K562 (cell line): ENCODE results near the gene KIF25. TPM values are rescaled to one million over a fixed set of nuclear protein-coding genes. Genes with fewer than 3 reads are reported as not detected.

Source experiments
- ATAC-seq: fragments of 200-7000 bp; cut with Tn5 transposase; 3 replicates; pipeline ENCODE4 v1.9.1; 2020; ENCODE audit warnings: moderate library complexity
- BruUV-seq: library from RNA; stranded (reverse); fragments of 400-500 nt; replicated peaks from 2 replicates; lab custom pipeline; 2021; lab: Mats Ljungman, UMichigan
- CTCF ChIA-PET: fragments of 300-600 bp; formaldehyde crosslinking; extraction: SDS; loops from one replicate; lab custom pipeline; 2021; ENCODE audit warnings: low intra/inter-chr PET ratio; lab: Yijun Ruan, JAX
- POLR2A ChIA-PET: fragments of 300-600, 350-650 bp; sonication (Branson Sonifier 250); formaldehyde crosslinking; extraction: SDS; loops from one replicate; lab custom pipeline; 2021; ENCODE audit warnings: antibody characterized with exemption, inconsistent platforms; lab: Yijun Ruan, JAX
- DNase-seq, 4 experiments: peaks; one replicate each; pipeline versions ENCODE4 v3.0.0 to v3.0.0-alpha.2; 2011 to 2018; ENCODE audit warnings: low spot score in 3 of 4, mixed read lengths in 3 of 4; ENCODE audit errors: extremely low read depth in 1 of 4
- FAIRE-seq: peaks from 2 replicates; lab custom pipeline; 2011; peaks lifted over from hg19 to GRCh38; lab: Jason Lieb, UNC
- H2AFZ ChIP-seq: 2 replicates; pipeline ENCODE4 v1.6.0; 2011; ENCODE audit warnings: low read depth, low read length, control low read depth, inconsistent platforms
- H3K27ac ChIP-seq: fragments of 200-600 bp; 3 replicates; pipeline ENCODE4 v1.8.0; 2011; ENCODE audit warnings: low read depth, mild to moderate bottlenecking, control low read depth, inconsistent platforms, low read length, moderate library complexity, mixed read lengths; ENCODE audit errors: extremely low read depth
- H3K27me3 ChIP-seq, 2 experiments: fragments of 300-600 bp in 1 of 2; 2 replicates in 1 of 2; 3 replicates in 1 of 2; pipeline versions ENCODE4 v1.6.0 to v1.8.0; 2011; ENCODE audit warnings: inconsistent platforms in 2 of 2, low read length in 2 of 2, mild to moderate bottlenecking in 1 of 2, mixed read lengths in 1 of 2, moderate library complexity in 1 of 2; ENCODE audit not compliant: control insufficient read depth in 2 of 2, insufficient read depth in 2 of 2
- H3K36me3 ChIP-seq: fragments of 300-600 bp; 3 replicates; pipeline ENCODE4 v1.8.0; 2011; ENCODE audit warnings: mild to moderate bottlenecking, low read length, inconsistent platforms; ENCODE audit not compliant: control insufficient read depth, insufficient read depth
- H3K4me1 ChIP-seq, 2 experiments: fragments of 200-600 bp in 1 of 2; replicated peaks in 1 of 2; 2 replicates in 1 of 2; 3 replicates in 1 of 2; pipeline versions ENCODE4 v1.5.1 to v1.8.0; 2011; ENCODE audit warnings: inconsistent platforms in 2 of 2, low read length in 2 of 2, mild to moderate bottlenecking in 1 of 2, mixed read lengths in 1 of 2, moderate library complexity in 1 of 2; ENCODE audit not compliant: control insufficient read depth in 2 of 2, insufficient read depth in 2 of 2
- H3K4me2 ChIP-seq: 2 replicates; pipeline ENCODE4 v1.6.1; 2011; ENCODE audit warnings: low read length, control low read depth, inconsistent platforms, mixed read lengths; ENCODE audit not compliant: insufficient read depth
- H3K4me3 ChIP-seq: fragments of 200-600 bp; sonication (generic), shearing (Covaris generic); 2 replicates; pipeline ENCODE4 v1.5.1; 2016; ENCODE audit warnings: control low read depth, inconsistent platforms
- H3K79me2 ChIP-seq: fragments of 200-600 bp; 3 replicates; pipeline ENCODE4 v1.8.0; 2011; ENCODE audit warnings: low read length, inconsistent platforms; ENCODE audit not compliant: control insufficient read depth, insufficient read depth
- H3K9ac ChIP-seq, 2 experiments: 2 replicates each; pipeline versions ENCODE4 v1.6.0 to v1.6.1; 2011; ENCODE audit warnings: low read depth in 2 of 2, low read length in 2 of 2, control low read depth in 1 of 2, inconsistent platforms in 1 of 2, mild to moderate bottlenecking in 1 of 2, mixed read lengths in 1 of 2; ENCODE audit not compliant: insufficient read depth in 1 of 2
- H3K9me1 ChIP-seq: one replicate; pipeline ENCODE4 v1.6.0; 2011; ENCODE audit warnings: inconsistent platforms, mild to moderate bottlenecking, low read length, moderate library complexity; ENCODE audit not compliant: control insufficient read depth, insufficient read depth
- H3K9me3 ChIP-seq: replicated peaks from 2 replicates; pipeline ENCODE4 v1.5.1; 2011; ENCODE audit warnings: low read depth, low read length, inconsistent platforms; ENCODE audit not compliant: control insufficient read depth, insufficient read depth
- H4K20me1 ChIP-seq: replicated peaks from 2 replicates; pipeline ENCODE4 v1.6.1; 2011; ENCODE audit warnings: low read length, inconsistent platforms, mixed read lengths; ENCODE audit not compliant: control insufficient read depth, insufficient read depth
- MAZ ChIP-seq, 2 experiments: fragments of 450-650 bp in 1 of 2; sonication (generic) in 1 of 2; formaldehyde crosslinking; IDR thresholded peaks in 1 of 2; conservative IDR thresholded peaks in 1 of 2; 2 replicates each; pipeline versions ENCODE4 v1.4.0 to v1.5.0; 2020; ENCODE audit warnings: mild to moderate bottlenecking in 1 of 2, missing genetic modification reagents in 1 of 2
- MTA1 ChIP-seq: fragments of 450-650 bp; IDR thresholded peaks from 2 replicates; pipeline ENCODE4 v1.6.1; 2017; ENCODE audit warnings: borderline replicate concordance
- STAG1 ChIP-seq: sonication (generic); formaldehyde crosslinking; IDR thresholded peaks from 2 replicates; pipeline ENCODE4 v1.5.0; 2020; ENCODE audit warnings: missing genetic modification reagents, borderline replicate concordance
- TAF9B ChIP-seq: fragments of 450-650 bp; IDR thresholded peaks from 2 replicates; pipeline ENCODE4 v1.6.1; 2018; ENCODE audit warnings: mild to moderate bottlenecking; ENCODE audit not compliant: partially characterized antibody
- ZFP30 ChIP-seq: fragments of 250-450 bp; sonication (Bioruptor Pico); IDR thresholded peaks from 2 replicates; pipeline ENCODE4 v1.8.0; 2022; ENCODE audit warnings: moderate library complexity, mild to moderate bottlenecking, inconsistent platforms, borderline replicate concordance
- ZNF224 ChIP-seq: sonication (generic); formaldehyde crosslinking; IDR thresholded peaks from 2 replicates; pipeline ENCODE4 v1.8.0; 2022; ENCODE audit warnings: mild to moderate bottlenecking, missing genetic modification reagents
- ZNF586 ChIP-seq: fragments of 450-650 bp; formaldehyde crosslinking; conservative IDR thresholded peaks from 2 replicates; pipeline ENCODE4 v1.4.0; 2020; ENCODE audit warnings: mild to moderate bottlenecking, moderate library complexity
- WGBS: fragments of 100-300 bp; shearing (Covaris generic); methylation state at CpG from one replicate; pipeline ENCODE4 v1.1.6; 2016; ENCODE audit warnings: low coverage, mixed read lengths; ENCODE audit not compliant: insufficient coverage; ENCODE audit errors: missing lambda C conversion rate; 5-methylcytosine and 5-hydroxymethylcytosine counted together
- in situ Hi-C: fragments of 300-500 bp; cut with MboI; formaldehyde crosslinking; loops from 4 replicates; pipeline ENCODE4 v1.15.0; 2018; ENCODE audit warnings: inconsistent platforms, mixed read lengths
- intact Hi-C: fragments of 100-400 bp; cut with micrococcal nuclease; formaldehyde crosslinking; loops from 2 replicates; pipeline ENCODE4 v1.14.2; 2022
- polyA plus RNA-seq, 8 experiments: library from polyadenylated mRNA; depleted of rRNA in 4 of 8; stranded (reverse) in 5 of 8; unstranded in 3 of 8; fragments of >200 nt; fragmentation: Nextera tagmentation in 2 of 8; fragmentation: Illumina TruSeq in 1 of 8; extraction: Ambion mirVana in 2 of 8; extraction: Trizol in 1 of 8; gene quantifications; 2 replicates each; pipeline versions ENCODE4 v1.2.1 to v1.2.3, GENCODE V29; 2011 to 2014; ENCODE audit warnings: inconsistent platforms in 1 of 8, missing spikeins in 1 of 8
- total RNA-seq, 7 experiments: library from RNA; depleted of rRNA in 6 of 7; stranded (reverse); fragments of >200 nt in 6 of 7; fragmentation: Illumina TruSeq in 2 of 7; extraction: Trizol in 2 of 7; gene quantifications; 2 replicates each; pipeline versions ENCODE4 v1.2.1 to v1.2.3, GENCODE V29; 2011 to 2021; ENCODE audit warnings: low replicate concordance in 1 of 7
- TF ChIP-seq, protein P1 (sequence below), 3 experiments: IDR thresholded peaks in 2 of 3; conservative IDR thresholded peaks in 1 of 3; 2 replicates each; pipeline ENCODE4 v1.5.1; 2011 to 2012; ENCODE audit warnings: low read length in 3 of 3, mild to moderate bottlenecking in 3 of 3, control low read depth in 2 of 3, improper control_type of control experiment in 1 of 3, inconsistent platforms in 1 of 3, low read depth in 1 of 3, mixed read lengths in 1 of 3, moderate library complexity in 1 of 3; ENCODE audit not compliant: insufficient read depth in 2 of 3

The KIF25 gene
- total and polyA plus RNA-seq, 9 of the 15 experiments (the other 6 are each of a cell fraction or from before 2014, with no cell fraction given) = 0.04 to 0.49 (median 0.23) TPM; not detected in 5

DNA sequence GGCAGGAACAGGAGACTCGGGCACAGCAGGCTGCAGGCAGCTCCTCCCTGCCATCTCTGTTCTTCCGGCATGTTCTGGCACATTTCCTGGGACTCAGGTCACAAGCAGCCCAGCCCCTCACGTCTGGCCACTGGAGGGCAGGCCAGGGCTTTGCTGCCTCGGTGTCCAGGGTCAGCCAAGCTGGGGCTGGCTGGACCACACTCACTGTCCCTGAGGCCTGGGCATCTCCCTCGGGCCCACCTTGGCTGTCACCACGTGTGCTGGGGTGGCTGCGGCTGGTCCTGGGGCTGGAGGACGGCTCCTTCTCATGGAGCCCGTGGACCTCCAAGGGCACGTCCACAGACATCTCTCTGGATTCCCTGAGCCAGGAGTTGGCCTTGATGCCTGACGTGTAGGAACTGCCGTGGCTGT is 63.1 kb downstream of the KIF25 start (continued):
- TF ChIP-seq, protein P1, sequence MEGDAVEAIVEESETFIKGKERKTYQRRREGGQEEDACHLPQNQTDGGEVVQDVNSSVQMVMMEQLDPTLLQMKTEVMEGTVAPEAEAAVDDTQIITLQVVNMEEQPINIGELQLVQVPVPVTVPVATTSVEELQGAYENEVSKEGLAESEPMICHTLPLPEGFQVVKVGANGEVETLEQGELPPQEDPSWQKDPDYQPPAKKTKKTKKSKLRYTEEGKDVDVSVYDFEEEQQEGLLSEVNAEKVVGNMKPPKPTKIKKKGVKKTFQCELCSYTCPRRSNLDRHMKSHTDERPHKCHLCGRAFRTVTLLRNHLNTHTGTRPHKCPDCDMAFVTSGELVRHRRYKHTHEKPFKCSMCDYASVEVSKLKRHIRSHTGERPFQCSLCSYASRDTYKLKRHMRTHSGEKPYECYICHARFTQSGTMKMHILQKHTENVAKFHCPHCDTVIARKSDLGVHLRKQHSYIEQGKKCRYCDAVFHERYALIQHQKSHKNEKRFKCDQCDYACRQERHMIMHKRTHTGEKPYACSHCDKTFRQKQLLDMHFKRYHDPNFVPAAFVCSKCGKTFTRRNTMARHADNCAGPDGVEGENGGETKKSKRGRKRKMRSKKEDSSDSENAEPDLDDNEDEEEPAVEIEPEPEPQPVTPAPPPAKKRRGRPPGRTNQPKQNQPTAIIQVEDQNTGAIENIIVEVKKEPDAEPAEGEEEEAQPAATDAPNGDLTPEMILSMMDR (IDR thresholded peaks at IDR 0.05 in 2 of 3, conservative IDR thresholded peaks at IDR 0.05 in 1 of 3; ENCODE audit: insufficient read depth in 2 of 3, low read depth in 1 of 3, low read length in 3 of 3) = peak; percentile 71 to 83 (median 74)
- TF ChIP-seq TAF9B (no peak), MAZ (CRISPR knock-in tag; conservative IDR thresholded peaks at IDR 0.05 in 1 of 2, IDR thresholded peaks at IDR 0.05 in 1 of 2) (0 out of 4 replicates have a peak, but pooled peaks of 1 of the 2 experiments have one; percentile 25)

GRCh38 chr6:168061269-168062210 is 64.1 kb downstream of the KIF25 start:
- POLR2A ChIA-PET = interaction anchor here (0.9 kb wide), 1 partner anchor 10 kb away, joined by 3 read pairs; no protein-coding TSS in a partner anchor
- TF ChIP-seq ZNF224 (CRISPR knock-in tag) (no peak), STAG1 (CRISPR knock-in tag) (no peak), MTA1 (no peak), ZNF586 (CRISPR knock-in tag) (no peak), ZFP30 (CRISPR knock-in tag) (no peak)
- peaks cover 22 to 80% of the 10 kb centered on the region in 2 experiments for H3K27me3 ChIP-seq
- in situ Hi-C loops (no loop called here), intact Hi-C loops (no loop called here)
- ATAC-seq (no peak), FAIRE-seq (no peak), DNase-seq (no peak)
- H2AFZ ChIP-seq = no peak overlapping the region
- H3K4me2 ChIP-seq = no peak overlapping the region
- no peaks in the 10 kb centered on the region for H3K9me3 ChIP-seq
- no peaks in the 10 kb centered on the region for H3K79me2 ChIP-seq
- H3K4me3 ChIP-seq = no peak overlapping the region
- WGBS = 6% methylated on average over 23 of the region's 29 CpGs
- CTCF ChIA-PET = no interaction called here
- H3K27ac ChIP-seq = no peak overlapping the region
- H4K20me1 ChIP-seq = peaks cover 5% of the 10 kb centered on the region; the same call in 1 of the 2 replicates
- H3K9ac ChIP-seq = no peak overlapping the region
- peaks cover 0 to 35% of the 10 kb centered on the region in 2 experiments; a peak in 1 of 5 replicates for H3K4me1 ChIP-seq
- no peaks in the 10 kb centered on the region for H3K36me3 ChIP-seq
- H3K9me1 ChIP-seq = no peaks in the 10 kb centered on the region
- no TSS peak for BruUV-seq
